Measurements from ENCODE around the gene ELL. TPM values are rescaled to one million over a fixed set of nuclear protein-coding genes. Genes with fewer than 3 reads are reported as not detected.
A peak's percentile ranks its signal among the peaks of the same experiment; 100 is the strongest.

ELL gene
- total and polyA plus RNA-seq, 2 experiments from 2014 or later = 11.3 to 20.1 TPM

GRCh38 chr19:18425515-18426415 lies 96.1 kb downstream of the ELL start:
- Histone ChIP-seq H4K20me1 (replicated peaks; ENCODE audit: insufficient read depth) (peaks cover 6% of the 10 kb centered on the region; the same call in 1 of the 2 replicates), H3K27ac (ENCODE audit: low read depth) (no peak overlapping the region), H3K4me3 (no peak overlapping the region), H3K4me2 (no peak overlapping the region), H3K27me3 (ENCODE audit: insufficient read depth) (peaks cover 9% of the 10 kb centered on the region), H3K79me2 (replicated peaks; ENCODE audit: insufficient read depth) (no peaks in the 10 kb centered on the region), H3K9me2 (ENCODE audit: insufficient read depth) (no peaks in the 10 kb centered on the region), H3K36me3 (ENCODE audit: insufficient read depth) (no peaks in the 10 kb centered on the region), H2AFZ (no peak overlapping the region), H3F3A (replicated peaks; ENCODE audit: low read depth) (no peaks in the 10 kb centered on the region; the same call in 1 of the 2 replicates), H3K4me1 (ENCODE audit: insufficient read depth) (peaks cover 25% of the 10 kb centered on the region; the same call in 1 of the 2 replicates)
- peak; percentile 26 for DNase-seq (ENCODE audit: low spot score)
- Mint-ChIP-seq H3K27me3 (ENCODE audit: insufficient read depth, low read depth, poor library complexity) (peaks cover 21% of the 10 kb centered on the region), H3K9me3 (no peaks in the 10 kb centered on the region), H3K4me3 (no peak overlapping the region; the same call in 2 of the 3 replicates), H3K36me3 (ENCODE audit: low read depth) (no peaks in the 10 kb centered on the region), H3K27ac (no peak overlapping the region), H3K4me1 (peaks cover 26% of the 10 kb centered on the region)
- TF ChIP-seq CTCF (conservative IDR thresholded peaks at IDR 0.05; ENCODE audit: low read depth in 2 of 2) (peak; percentile 9 to 24; a peak in 1 of 4 replicates), REST (IDR thresholded peaks at IDR 0.05; ENCODE audit: unreplicated experiment) (no peak)
- no peak for ATAC-seq

GRCh38 chr19:18424890-18425514 lies 96.9 kb downstream of the ELL start:
- Histone ChIP-seq H4K20me1 (replicated peaks; ENCODE audit: insufficient read depth) (peaks cover 6% of the 10 kb centered on the region; the same call in 1 of the 2 replicates), H3K27ac (ENCODE audit: low read depth) (no peak overlapping the region), H3K4me2 (no peak overlapping the region), H3K27me3 (ENCODE audit: insufficient read depth) (peaks cover 17% of the 10 kb centered on the region), H3K9me2 (ENCODE audit: insufficient read depth) (no peaks in the 10 kb centered on the region), H3K4me3 (no peak overlapping the region), H3K79me2 (replicated peaks; ENCODE audit: insufficient read depth) (no peaks in the 10 kb centered on the region), H2AFZ (no peak overlapping the region), H3F3A (replicated peaks; ENCODE audit: low read depth) (no peaks in the 10 kb centered on the region; the same call in 1 of the 2 replicates), H3K36me3 (ENCODE audit: insufficient read depth) (no peaks in the 10 kb centered on the region), H3K4me1 (ENCODE audit: insufficient read depth) (peaks cover 18% of the 10 kb centered on the region; the same call in 1 of the 2 replicates)
- Mint-ChIP-seq H3K27me3 (ENCODE audit: insufficient read depth, low read depth, poor library complexity) (peaks cover 27% of the 10 kb centered on the region), H3K36me3 (ENCODE audit: low read depth) (no peaks in the 10 kb centered on the region), H3K9me3 (no peaks in the 10 kb centered on the region), H3K4me1 (peaks cover 26% of the 10 kb centered on the region), H3K27ac (no peak overlapping the region), H3K4me3 (no peak overlapping the region)
- no peak for ATAC-seq
- DNase-seq (ENCODE audit: low spot score) = no peak
- no peak for TF ChIP-seq ZNF114 (CRISPR knock-in tag; IDR thresholded peaks at IDR 0.05)
- TF ChIP-seq EZH2phosphoT487 (IDR thresholded peaks at IDR 0.05; ENCODE audit: unreplicated experiment) = no peak
- no peak for TF ChIP-seq CTCF (conservative IDR thresholded peaks at IDR 0.05; ENCODE audit: low read depth in 2 of 2)
- TF ChIP-seq STAT1 (IDR thresholded peaks at IDR 0.05; ENCODE audit: unreplicated experiment) = no peak
- TF ChIP-seq EZH2 (IDR thresholded peaks at IDR 0.05; ENCODE audit: low read depth, unreplicated experiment) = no peak
